GM18511 (cell line): Measurements from ENCODE around the gene PIK3CG.
"Not testable (repeated sequence)": the region's sequence is repeated elsewhere in the genome, so short reads cannot be mapped to it uniquely, and the experiment has no call there.

Experiments
- ATAC-seq: cut with Tn5 transposase; IDR thresholded peaks from one replicate; pipeline ENCODE4 v1.9.1; 2021; ENCODE audit warnings: mild to moderate bottlenecking, moderate library complexity; ENCODE audit not compliant: unreplicated experiment

The PIK3CG gene

GRCh38 chr7:106865130-106866041 is at the start of gene PIK3CG:
TSS of gene PIK3CG (plus strand) at chr7:106865282. CDS start at chr7:106867562, 2,280 bp downstream.
- peak; percentile 81 for ATAC-seq

DNA sequence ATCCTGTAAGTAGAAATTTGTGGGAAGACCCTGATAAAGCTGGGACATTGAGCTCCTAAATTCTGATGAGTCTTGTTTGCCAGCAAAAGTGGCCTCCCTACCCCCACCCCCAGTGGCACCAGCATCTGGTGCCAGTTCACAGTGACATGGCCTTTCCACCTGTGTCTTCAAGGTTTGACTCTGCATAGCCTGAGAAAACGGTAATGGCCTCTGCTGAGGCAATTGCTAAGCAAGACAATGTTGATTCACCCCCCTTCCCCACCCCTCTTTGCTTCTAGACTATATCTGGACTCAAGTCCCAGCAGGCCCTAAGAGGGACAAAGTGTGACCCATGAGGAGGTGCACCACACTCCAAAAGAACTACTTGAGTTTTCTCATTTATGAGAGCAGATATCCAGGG is 48.0 kb upstream of the PIK3CG start:
- no peak for ATAC-seq

- no peak for ATAC-seq
These were observed 46.3 kb upstream of the PIK3CG start for GRCh38 chr7:106818736-106819135.

GRCh38 chr7:106819546-106819945 is 45.5 kb upstream of the PIK3CG start:
- ATAC-seq, result no peak

- ATAC-seq, result no peak
These were observed 44.5 kb upstream of the PIK3CG start for GRCh38 chr7:106820321-106821217.

GRCh38 chr7:106823631-106824030 is 41.5 kb upstream of the PIK3CG start:
- ATAC-seq, result no peak

GRCh38 chr7:106824458-106824857 is 40.6 kb upstream of the PIK3CG start:
- no peak for ATAC-seq

- ATAC-seq, result no peak
These were observed 37.5 kb upstream of the PIK3CG start for GRCh38 chr7:106827626-106828025.

GRCh38 chr7:106829496-106829895 is 35.6 kb upstream of the PIK3CG start:
- no peak for ATAC-seq

GRCh38 chr7:106830896-106831295 is 34.2 kb upstream of the PIK3CG start:
- ATAC-seq, result not testable (repeated sequence)

DNA sequence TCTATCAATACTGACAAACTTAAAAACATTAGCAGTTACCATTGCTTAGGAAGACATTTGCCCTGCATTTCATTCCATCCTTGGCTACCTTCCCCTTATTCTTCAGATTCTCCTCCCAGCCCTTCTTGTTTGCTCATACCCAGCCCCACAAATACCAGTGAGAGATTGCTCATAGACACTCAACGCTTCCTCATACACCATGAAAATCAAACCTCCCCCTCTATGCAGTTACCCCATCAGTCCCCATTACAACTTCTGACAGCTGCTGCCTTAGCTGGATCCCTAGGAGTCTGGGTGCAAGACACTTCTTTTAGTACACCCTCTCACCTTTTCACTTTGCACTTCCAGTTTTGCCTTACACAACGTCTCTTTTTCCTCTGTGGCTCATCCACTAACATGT is 28.3 kb upstream of the PIK3CG start:
- ATAC-seq, result no peak

DNA sequence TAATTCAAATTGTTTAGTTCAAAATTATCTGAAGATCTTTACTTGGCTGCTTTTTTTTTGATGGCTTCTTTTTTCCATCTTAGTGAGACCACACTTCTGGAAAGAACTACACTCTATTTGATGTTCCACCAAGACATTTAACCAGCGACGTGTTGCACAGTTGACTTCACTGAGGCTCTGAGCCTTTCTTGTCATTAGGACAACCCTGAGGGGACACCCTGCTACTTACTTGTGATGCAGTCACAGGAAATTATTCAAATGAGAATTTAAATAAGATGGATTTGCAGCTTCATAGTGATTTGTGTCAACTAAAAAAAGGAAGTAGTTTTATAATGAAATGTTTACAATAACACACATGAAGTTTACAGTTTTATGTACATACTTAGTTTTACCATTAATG is 25.6 kb upstream of the PIK3CG start:
- no peak for ATAC-seq

DNA sequence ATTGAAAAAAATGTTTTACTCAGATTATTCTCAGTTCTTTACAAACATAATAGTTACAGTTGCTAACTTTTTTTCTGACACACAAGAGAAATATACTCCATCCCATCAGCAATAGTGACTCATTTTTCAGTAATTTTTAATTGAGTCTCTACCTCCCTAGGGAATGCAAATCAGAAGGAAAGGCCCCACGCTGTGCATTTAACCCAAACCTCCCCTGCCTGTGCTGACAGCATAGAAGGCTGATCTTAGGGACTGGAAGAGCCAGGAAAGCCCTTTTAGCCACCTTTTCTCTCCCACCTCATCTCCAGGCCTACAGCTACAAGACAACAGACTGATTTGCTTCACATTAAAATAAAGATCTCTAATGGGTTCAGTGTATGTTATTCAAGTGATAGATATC is 24.7 kb upstream of the PIK3CG start:
- no peak for ATAC-seq

DNA sequence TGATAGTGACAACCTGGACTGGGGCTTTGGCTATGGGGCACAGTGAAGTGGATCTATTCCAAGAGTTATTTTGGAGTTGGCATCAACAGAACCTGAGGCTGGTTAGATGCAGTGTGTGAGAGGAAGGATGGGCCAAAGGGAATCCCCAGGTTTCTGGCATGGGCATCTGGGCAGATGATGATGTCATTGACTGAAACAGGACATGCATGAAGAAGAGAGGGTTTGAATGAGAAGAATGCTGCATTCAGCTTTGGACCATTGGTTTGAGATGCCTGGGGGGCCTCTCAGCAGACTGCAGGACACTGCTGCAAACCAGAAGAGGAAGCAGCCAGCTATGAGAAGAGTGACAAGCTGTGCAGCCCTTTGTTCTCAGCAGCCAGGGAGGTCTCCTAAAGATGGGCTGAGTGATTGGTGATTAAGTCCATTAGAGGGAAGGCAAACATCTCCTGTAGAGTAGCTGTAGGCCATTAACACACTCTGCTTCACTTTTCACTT is 23.1 kb upstream of the PIK3CG start:
- ATAC-seq, result no peak

- ATAC-seq, result no peak
These were observed 20.6 kb upstream of the PIK3CG start for GRCh38 chr7:106844279-106844997.

- no peak for ATAC-seq
These were observed 17.0 kb upstream of the PIK3CG start for GRCh38 chr7:106848049-106848448.

GRCh38 chr7:106848851-106849442 is 16.1 kb upstream of the PIK3CG start:
- ATAC-seq, result no peak

DNA sequence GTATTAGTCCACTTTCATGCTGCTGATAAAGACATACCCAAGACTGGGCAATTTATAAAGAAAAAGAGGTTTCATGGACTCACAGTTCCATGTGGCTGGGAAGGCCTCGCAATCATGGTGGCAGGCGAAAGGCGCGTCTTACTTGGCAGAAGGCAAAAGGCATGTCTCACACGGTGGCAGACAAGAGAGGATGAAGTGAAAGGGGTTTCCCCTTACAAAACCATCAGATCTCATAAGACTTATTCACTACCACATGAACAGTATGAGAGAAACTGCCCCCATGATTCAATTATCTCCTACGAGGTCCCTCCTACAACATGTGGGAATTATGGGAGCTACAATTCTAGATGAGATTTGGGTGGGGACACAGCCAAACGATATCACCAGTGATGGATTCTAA is 13.4 kb upstream of the PIK3CG start:
- not testable (repeated sequence) for ATAC-seq

DNA sequence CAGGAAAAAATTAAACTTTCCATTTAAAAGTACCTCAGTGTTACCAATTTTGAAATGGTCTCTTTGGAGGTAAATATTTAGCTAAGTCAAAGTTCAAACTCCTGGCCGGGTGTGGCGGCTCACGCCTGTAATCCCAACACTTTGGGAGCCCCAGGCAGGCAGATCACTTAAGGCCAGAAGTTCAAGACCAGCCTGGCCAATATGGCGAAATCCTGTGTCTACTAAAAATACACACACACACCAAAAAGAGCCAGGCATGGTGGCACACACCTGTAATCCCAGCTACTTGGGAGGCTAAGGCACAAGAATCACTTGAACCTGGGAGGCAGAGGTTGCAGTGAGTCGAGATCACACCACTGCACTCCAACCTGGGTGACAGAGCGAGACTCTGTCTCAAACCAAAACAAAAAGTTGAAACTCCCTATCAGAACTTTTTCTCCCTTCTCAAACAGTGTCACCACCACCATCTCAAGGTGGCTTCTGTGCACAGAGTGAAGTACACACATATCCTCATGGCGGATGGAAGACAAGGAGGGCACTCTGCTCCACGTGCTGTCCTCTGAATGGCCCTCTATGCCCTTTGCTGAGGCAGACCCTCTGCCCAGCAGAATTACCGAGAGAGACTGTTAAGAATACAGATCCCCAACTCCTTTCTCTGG is 11.7 kb upstream of the PIK3CG start:
- ATAC-seq, result no peak

DNA sequence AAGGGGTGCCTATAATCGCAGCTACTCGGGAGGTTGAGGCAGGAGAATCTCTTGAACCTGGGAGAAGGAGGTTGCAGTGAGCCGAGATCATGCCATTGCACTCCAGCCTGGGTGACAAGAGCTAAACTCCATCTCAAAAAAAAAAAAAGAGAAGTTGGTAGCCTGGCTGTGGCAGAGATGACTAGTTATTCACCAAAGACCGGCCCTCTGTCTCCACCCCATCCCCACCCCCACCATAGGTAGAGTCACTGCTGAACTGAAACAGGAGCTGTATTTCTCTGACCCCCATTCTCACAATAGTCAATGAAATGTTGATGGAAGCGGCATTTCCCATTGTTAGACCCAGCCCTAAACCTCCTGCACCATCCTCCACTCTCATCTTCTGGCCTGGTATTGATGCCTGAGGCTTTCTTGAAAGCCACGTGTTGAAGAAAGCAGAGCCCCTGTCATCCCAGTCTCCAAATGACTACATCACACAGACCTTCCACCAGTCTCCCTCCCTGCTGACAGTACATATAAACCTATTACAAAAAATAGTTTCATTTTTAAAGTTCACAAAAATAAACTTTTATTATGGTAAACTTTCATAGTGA is 9.4 kb upstream of the PIK3CG start:
- ATAC-seq, result peak; percentile 55
